Rectal smooth muscle tissue (tissue), 1 donor: Measurements from ENCODE around the gene ECD.

Source experiments
- H3K27ac ChIP-seq: one replicate; pipeline ENCODE4 v1.7.0; 2013; ENCODE audit warnings: low read depth, low read length, inconsistent platforms
- H3K27me3 ChIP-seq: one replicate; pipeline ENCODE4 v1.7.0; 2013; ENCODE audit warnings: low read length; ENCODE audit not compliant: control insufficient read depth, insufficient read depth
- H3K36me3 ChIP-seq: one replicate; pipeline ENCODE4 v1.7.0; 2013; ENCODE audit warnings: low read length; ENCODE audit not compliant: control insufficient read depth, insufficient read depth
- H3K4me1 ChIP-seq: one replicate; pipeline ENCODE4 v1.7.0; 2013; ENCODE audit warnings: low read length; ENCODE audit not compliant: control insufficient read depth, insufficient read depth
- H3K4me3 ChIP-seq: one replicate; pipeline ENCODE4 v1.7.0; 2013; ENCODE audit warnings: low read length
- H3K9ac ChIP-seq: one replicate; pipeline ENCODE4 v1.7.0; 2013; ENCODE audit warnings: low read length

ECD gene

DNA sequence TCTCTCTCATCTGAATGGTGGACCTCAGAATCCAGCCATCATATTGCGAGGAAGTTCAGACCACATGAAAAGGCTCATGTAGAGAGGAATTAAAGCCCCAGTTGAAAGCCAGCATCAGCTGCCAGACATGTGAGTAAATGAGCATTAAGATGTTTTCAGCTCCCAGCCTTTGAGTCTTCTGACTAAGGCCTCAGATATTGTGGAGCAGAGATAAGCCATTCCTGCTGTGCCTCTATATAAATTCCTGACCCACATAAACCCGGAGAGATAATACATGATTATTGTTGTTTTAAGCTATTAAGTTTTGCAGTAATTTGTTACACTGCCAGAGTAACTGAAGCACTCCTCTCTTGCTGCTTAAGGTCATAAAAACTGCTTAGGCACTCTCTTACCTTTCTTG, 14.8 kb upstream of the ECD start:
- Histone ChIP-seq H3K4me1 (no peaks in the 10 kb centered on the region), H3K27me3 (no peaks in the 10 kb centered on the region), H3K9ac (no peak overlapping the region), H3K36me3 (peaks cover 2% of the 10 kb centered on the region), H3K27ac (no peak overlapping the region), H3K4me3 (no peak overlapping the region)

DNA sequence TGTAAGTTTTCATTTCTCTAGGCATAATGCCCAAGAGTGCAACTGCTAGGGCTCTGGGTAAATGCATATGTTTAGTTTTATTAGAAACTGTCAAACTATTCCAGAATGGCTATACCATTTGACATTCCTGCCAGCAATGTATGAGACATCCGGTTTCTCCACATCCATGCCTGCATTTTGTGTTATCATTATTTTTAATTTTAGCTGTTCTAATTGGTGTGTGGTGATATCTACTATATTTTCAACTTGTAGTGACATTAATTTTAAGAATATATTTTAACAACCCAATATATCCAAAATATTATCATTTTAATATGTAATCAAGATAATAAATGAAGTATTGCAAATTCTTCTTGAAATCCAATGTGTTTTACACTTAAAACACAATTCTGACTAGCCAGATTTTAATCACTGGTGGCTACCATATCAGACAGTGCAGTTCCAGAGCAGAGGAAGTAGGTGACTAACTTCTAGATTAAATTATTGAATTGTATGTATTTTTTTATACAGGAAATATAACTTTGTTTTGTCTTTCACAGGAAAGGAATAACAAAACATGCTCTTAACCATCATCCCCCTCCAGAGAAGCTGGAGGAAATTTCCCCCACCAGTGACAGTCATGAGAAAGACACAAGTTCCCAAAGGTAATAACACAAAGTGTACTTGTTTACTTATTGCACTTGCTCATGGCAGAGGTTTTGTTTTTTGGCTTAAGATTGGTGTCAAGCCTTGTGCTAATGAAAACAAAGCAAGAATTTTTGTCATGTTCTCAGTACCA, 6.5 kb upstream of the ECD start:
- no peak overlapping the region for H3K9ac ChIP-seq
- no peak overlapping the region for H3K27ac ChIP-seq
- no peak overlapping the region for H3K4me3 ChIP-seq
- H3K27me3 ChIP-seq: no peaks in the 10 kb centered on the region
- H3K4me1 ChIP-seq: no peaks in the 10 kb centered on the region
- H3K36me3 ChIP-seq: no peaks in the 10 kb centered on the region

DNA sequence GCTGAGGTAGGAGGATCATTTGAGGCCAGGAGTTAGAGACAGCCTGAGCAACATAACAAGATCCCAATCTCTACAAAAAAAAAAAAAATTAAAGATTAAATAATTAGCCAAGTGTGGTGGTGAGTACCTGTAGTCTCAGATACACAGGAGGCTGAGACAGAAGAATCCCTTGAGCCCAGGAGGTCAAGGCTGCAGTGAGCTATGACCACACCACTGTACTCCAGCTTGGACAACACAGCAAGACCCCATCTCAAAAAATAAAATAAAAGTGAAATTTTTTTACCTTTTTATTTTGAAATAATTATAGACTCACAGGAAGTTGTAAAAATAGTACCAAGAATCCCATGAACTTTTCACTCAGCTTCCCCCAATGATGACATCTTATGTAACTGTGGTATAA, 5.1 kb upstream of the ECD start:
- Histone ChIP-seq H3K36me3 (no peaks in the 10 kb centered on the region), H3K27ac (no peak overlapping the region), H3K27me3 (no peaks in the 10 kb centered on the region), H3K4me1 (peaks cover 3% of the 10 kb centered on the region), H3K4me3 (no peak overlapping the region), H3K9ac (no peak overlapping the region)

DNA sequence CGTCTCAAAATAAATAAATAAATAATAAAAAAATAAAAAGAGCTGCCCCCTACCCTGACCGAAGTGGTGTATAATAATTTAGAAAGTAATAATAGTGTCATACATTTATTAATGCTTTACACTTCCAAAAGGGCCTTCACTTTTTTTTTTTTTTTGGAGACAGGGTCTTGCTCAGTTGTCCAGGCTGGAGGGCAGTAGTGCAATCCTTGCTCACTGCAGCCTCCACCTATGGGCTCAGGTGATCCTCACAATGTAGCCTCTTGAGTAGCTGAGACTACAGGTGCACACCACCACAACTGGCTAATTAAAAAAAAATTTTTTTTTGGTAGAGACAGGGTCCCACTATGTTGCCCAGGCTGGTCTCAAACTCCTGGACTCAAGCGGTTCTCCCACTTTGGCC, 1.5 kb upstream of the ECD start:
- Histone ChIP-seq H3K4me1 (peaks cover 12% of the 10 kb centered on the region), H3K27me3 (no peaks in the 10 kb centered on the region), H3K27ac (no peak overlapping the region), H3K36me3 (no peaks in the 10 kb centered on the region), H3K9ac (no peak overlapping the region), H3K4me3 (no peak overlapping the region)

DNA sequence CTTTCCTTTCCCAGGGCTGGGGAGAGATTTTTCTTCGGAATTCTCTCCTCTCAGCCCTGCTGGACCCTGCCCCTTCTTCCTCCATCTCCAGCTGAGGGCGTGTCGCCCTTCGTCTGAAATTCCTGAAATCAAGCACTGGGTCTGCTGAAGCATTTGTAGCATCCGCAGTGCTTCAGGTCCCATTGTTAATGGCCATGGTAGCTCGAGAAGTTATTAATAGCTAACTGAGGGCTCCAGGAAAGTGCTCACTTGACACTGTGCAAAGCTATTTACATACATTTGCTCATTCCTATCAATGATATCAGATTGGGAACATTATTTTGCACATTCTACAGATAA, 626 bp upstream of the ECD start:
- H3K4me1 ChIP-seq: peaks cover 12% of the 10 kb centered on the region
- H3K27ac ChIP-seq: peak overlapping the region; percentile 98
- H3K9ac ChIP-seq: peak overlapping the region; percentile 99
- peaks cover 2% of the 10 kb centered on the region for H3K36me3 ChIP-seq
- peak overlapping the region; percentile 100 for H3K4me3 ChIP-seq
- no peaks in the 10 kb centered on the region for H3K27me3 ChIP-seq

DNA sequence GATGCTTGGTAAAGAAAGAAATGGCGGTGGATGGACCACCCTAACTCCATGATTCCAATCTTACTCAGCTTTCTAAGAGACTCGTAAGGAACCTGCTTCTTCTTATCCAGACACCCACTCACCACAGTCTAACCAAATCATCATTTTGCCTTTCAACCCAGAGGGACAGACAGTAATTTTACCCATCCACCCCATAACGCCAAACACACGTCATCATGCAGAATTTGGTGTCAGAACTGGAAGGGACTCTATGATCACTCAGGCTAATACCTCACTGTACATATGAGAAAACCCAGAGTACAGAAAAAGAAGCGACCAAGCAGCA, 388 bp downstream of the ECD start:
- Histone ChIP-seq H3K27ac (peak overlapping the region; percentile 98), H3K36me3 (peaks cover 9% of the 10 kb centered on the region), H3K4me3 (peak overlapping the region; percentile 100), H3K27me3 (no peaks in the 10 kb centered on the region), H3K9ac (peak overlapping the region; percentile 99), H3K4me1 (peaks cover 16% of the 10 kb centered on the region)

DNA sequence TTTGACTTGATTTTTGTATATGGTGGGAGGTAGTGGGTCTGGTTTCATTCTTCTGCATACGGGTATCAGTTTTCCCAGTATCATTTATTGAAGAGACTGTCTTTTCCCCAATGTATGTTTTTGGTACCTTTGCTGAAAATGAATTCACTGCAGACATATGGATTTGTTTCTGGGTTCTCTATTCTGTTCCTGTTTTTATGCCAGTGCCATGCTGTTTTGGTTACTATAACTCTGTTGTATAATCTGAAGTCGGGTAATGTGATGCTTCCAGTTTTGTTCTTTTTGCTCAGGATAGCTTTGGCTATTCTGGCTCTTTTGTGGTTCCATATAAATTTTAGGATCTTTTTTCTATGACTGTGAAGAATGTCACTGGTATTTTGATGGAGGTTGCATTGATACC, 836 bp downstream of the ECD start:
- Histone ChIP-seq H3K27me3 (no peaks in the 10 kb centered on the region), H3K36me3 (peaks cover 9% of the 10 kb centered on the region), H3K9ac (no peak overlapping the region), H3K4me1 (peaks cover 16% of the 10 kb centered on the region), H3K27ac (no peak overlapping the region), H3K4me3 (peak overlapping the region; percentile 100)

DNA sequence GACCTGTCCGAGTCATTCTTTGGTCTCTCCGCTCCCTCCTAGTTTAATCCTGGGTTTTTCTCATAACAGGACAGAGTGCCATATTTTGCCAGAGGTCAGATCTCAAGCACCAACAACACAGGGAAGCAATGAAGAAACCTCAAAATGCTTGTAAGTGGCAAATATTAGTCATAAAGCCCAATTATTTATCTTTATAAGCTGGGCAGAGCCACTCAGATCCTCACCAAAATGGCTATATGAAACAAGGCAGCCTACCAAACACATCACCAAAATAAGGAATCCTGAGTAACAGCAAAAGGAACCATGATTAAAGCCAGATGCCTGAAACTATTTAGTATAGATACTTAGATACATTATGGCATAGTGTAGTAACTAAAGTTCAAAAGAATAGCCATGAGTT, 4.7 kb downstream of the ECD start:
- H3K27ac ChIP-seq: no peak overlapping the region
- peaks cover 13% of the 10 kb centered on the region for H3K4me1 ChIP-seq
- no peaks in the 10 kb centered on the region for H3K27me3 ChIP-seq
- H3K36me3 ChIP-seq: peaks cover 14% of the 10 kb centered on the region
- H3K9ac ChIP-seq: no peak overlapping the region
- no peak overlapping the region for H3K4me3 ChIP-seq

DNA sequence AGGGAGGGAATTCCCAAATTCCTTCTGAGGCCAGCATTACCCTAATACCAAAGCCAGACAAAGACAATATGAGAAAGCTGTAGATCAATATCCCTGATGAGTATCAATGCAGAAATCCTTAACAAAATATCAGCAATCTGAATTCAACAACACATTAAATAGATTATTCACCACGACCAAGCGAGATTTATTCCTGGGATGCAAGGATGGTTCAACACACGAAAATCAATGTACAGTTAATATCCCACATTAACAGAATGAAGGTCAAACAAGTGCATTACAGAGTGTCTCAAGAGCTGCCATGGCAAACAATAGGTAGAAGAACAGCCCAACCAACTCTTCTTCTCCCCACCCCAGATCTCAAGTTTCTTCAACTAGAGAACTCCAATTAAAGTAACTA, 6.1 kb downstream of the ECD start:
- Histone ChIP-seq H3K9ac (no peak overlapping the region), H3K4me3 (no peak overlapping the region), H3K4me1 (peaks cover 9% of the 10 kb centered on the region), H3K36me3 (peaks cover 15% of the 10 kb centered on the region), H3K27ac (no peak overlapping the region), H3K27me3 (no peaks in the 10 kb centered on the region)

DNA sequence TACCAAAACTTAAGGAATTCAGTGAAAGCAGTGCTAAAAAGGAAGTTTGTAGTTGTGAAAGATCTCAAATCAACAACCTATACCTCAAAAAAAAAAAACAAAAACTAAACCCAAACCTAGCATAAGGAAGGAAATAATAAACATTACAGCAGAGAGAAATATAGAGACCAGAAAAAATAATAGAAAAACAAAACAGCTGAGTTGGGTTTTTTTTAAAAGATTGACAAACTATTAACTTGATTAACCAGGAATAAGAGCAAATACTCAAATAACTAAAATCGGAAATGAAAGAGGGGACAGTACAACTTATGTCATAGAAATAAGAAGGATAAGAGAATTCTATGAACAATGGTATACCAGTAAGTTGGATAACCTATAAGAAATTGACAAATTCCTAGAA, 6.7 kb downstream of the ECD start:
- H3K4me3 ChIP-seq: no peak overlapping the region
- H3K9ac ChIP-seq: no peak overlapping the region
- no peaks in the 10 kb centered on the region for H3K27me3 ChIP-seq
- no peak overlapping the region for H3K27ac ChIP-seq
- H3K36me3 ChIP-seq: peaks cover 19% of the 10 kb centered on the region
- peaks cover 7% of the 10 kb centered on the region for H3K4me1 ChIP-seq

DNA sequence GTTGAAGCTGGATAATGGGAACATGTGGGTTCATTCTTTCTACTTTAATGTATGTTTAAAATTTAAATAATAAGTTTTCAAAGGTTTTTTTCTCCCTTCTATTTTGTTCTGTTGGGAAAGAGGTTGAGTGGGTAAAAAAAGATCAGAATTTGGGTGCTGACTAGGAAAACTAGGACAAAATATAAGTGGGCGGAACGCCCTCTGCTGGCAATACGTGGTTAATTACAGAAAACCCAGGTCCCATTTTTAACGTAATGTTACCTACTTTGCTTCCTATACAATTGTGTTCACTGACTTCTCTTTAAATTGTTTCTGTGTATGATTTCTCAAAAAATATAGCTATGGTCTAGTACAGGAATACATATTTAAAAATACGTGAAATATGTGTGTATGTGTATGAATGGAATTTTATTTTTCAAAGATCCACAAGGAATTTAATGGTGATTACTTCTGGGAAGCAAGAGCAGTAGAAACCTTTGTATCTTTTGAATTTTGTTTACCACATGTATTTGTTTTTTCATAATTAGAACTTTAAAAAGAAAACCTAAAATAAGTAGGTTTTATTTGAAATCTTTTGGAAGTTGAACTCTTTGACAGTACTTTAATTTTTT, 8.7 kb downstream of the ECD start:
- Histone ChIP-seq H3K9ac (no peak overlapping the region), H3K4me3 (no peak overlapping the region), H3K36me3 (peaks cover 22% of the 10 kb centered on the region), H3K27ac (no peak overlapping the region), H3K4me1 (peaks cover 4% of the 10 kb centered on the region), H3K27me3 (no peaks in the 10 kb centered on the region)

DNA sequence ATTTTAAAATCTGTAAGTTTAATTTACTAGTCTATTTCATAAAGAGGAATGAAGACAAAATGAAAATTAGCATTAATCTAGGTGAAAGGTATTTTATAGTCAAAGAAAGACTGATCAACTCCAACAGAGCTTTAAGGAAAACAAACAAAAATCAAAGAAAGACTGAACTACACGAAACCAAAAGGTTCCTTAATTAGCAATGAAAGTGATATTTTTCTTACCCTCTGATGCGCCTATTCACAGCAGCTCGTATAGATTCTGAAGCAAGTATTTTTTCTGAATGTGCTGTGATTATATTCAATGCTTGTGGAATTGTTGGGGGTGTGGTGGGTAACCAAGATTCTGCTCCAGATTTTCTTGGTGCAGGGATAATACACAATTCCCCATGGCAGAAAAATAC, 11.8 kb downstream of the ECD start:
- no peak overlapping the region for H3K9ac ChIP-seq
- no peaks in the 10 kb centered on the region for H3K27me3 ChIP-seq
- H3K36me3 ChIP-seq: peaks cover 19% of the 10 kb centered on the region
- no peak overlapping the region for H3K4me3 ChIP-seq
- H3K27ac ChIP-seq: no peak overlapping the region
- no peaks in the 10 kb centered on the region for H3K4me1 ChIP-seq

DNA sequence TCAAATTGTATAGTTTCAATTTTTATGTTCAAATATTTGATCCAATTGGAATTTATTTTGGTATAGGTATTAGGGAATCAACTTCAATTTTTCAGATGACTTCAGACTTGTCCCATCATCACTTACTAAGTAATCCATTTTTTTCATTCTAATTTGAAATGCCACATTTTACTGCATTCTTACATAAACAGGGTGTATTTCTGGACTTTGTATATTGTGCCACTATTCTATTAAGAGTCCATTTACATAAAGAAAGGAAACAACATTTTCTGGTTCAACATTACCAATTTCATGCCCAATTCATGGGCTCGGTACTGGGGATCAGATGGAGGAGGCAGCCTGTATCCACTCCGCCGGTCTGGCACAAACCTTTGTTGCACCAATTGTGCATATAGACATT, 15.8 kb downstream of the ECD start:
- H3K4me1 ChIP-seq: no peaks in the 10 kb centered on the region
- no peak overlapping the region for H3K9ac ChIP-seq
- no peaks in the 10 kb centered on the region for H3K27me3 ChIP-seq
- no peak overlapping the region for H3K4me3 ChIP-seq
- no peak overlapping the region for H3K27ac ChIP-seq
- peaks cover 14% of the 10 kb centered on the region for H3K36me3 ChIP-seq
